Suprapubic skin (tissue), 3 donors: ENCODE measurements around the gene KIF13A.

Experiments
- CTCF ChIP-seq, 2 donors: fragments of 200-600 bp in 1 of 2; fragments of 450-650 bp in 1 of 2; sonication (generic) in 1 of 2; IDR thresholded peaks; one replicate each; pipeline ENCODE4 v1.5.1; 2016 to 2019; ENCODE audit warnings: antibody characterized with exemption in 2 of 2, mild to moderate bottlenecking in 1 of 2, moderate library complexity in 1 of 2
- POLR2AphosphoS5 ChIP-seq, 3 donors: sonication (generic); formaldehyde crosslinking; IDR thresholded peaks; one replicate each; pipeline ENCODE4 v1.6.1; 2017; ENCODE audit warnings: antibody characterized with exemption in 3 of 3

GRCh38 chr6:17957904-17958620 lies 29.4 kb downstream of the KIF13A start:
- TF ChIP-seq CTCF (IDR thresholded peaks at IDR 0.05) (no peak), POLR2AphosphoS5 (IDR thresholded peaks at IDR 0.05) (no peak)
